CD4-positive, alpha-beta memory T cell (primary cell): ENCODE data around the gene ENO3. TPM values are rescaled to one million over a fixed set of nuclear protein-coding genes. Genes with fewer than 3 reads are reported as not detected.

Experiments
- CTCF ChIA-PET: fragments of 350-600 bp; sonication (Branson Sonifier 250); formaldehyde crosslinking; loops from one replicate; lab custom pipeline; 2021; ENCODE audit warnings: inconsistent platforms; ENCODE audit not compliant: partially characterized antibody; lab: Charles Lee
- POLR2A ChIA-PET: fragments of 350-600 bp; sonication (Branson Sonifier 250); formaldehyde crosslinking; loops from one replicate; lab custom pipeline; 2021; ENCODE audit not compliant: partially characterized antibody; lab: Charles Lee
- DNase-seq, 5 donors: peaks; one replicate each; pipeline versions ENCODE4 v3.0.0 to v3.0.0-alpha.2; 2020 to 2022; ENCODE audit warnings: mixed read lengths in 1 of 5
- H3K27ac ChIP-seq: one replicate; pipeline ENCODE4 v1.7.0; 2013; ENCODE audit warnings: low read depth, low read length
- H3K27me3 ChIP-seq: 2 replicates; pipeline ENCODE4 v1.7.0; 2013; ENCODE audit warnings: mild to moderate bottlenecking, low read length, moderate library complexity; ENCODE audit not compliant: insufficient read depth
- H3K36me3 ChIP-seq: 2 replicates; pipeline ENCODE4 v1.7.0; 2013; ENCODE audit warnings: mild to moderate bottlenecking, low read length, moderate library complexity; ENCODE audit not compliant: insufficient read depth
- H3K4me1 ChIP-seq: 2 replicates; pipeline ENCODE4 v1.7.0; 2013; ENCODE audit warnings: mild to moderate bottlenecking, low read length, moderate library complexity; ENCODE audit not compliant: insufficient read depth
- H3K4me3 ChIP-seq, 2 donors: one replicate each; pipeline ENCODE4 v1.7.0; 2013; ENCODE audit warnings: low read length in 2 of 2, mild to moderate bottlenecking in 1 of 2
- H3K9me3 ChIP-seq, 2 donors: one replicate each; pipeline ENCODE4 v1.7.0; 2013; ENCODE audit warnings: low read length in 2 of 2, control low read depth in 1 of 2; ENCODE audit not compliant: control insufficient read depth in 1 of 2
- H3K27ac Mint-ChIP-seq, 7 donors: one replicate each; pipeline ENCODE4 v1.8.0; 2020 to 2021; ENCODE audit warnings: mixed read lengths in 7 of 7, mild to moderate bottlenecking in 6 of 7, inconsistent platforms in 3 of 7, moderate library complexity in 3 of 7
- H3K27me3 Mint-ChIP-seq, 2 donors: one replicate each; pipeline ENCODE4 v1.8.0; 2020 to 2021; ENCODE audit warnings: mixed read lengths in 2 of 2
- H3K36me3 Mint-ChIP-seq, 2 donors: one replicate each; pipeline ENCODE4 v1.8.0; 2020 to 2021; ENCODE audit warnings: mixed read lengths in 2 of 2, inconsistent platforms in 1 of 2, mild to moderate bottlenecking in 1 of 2
- H3K4me1 Mint-ChIP-seq, 4 donors: one replicate each; pipeline ENCODE4 v1.8.0; 2020 to 2021; ENCODE audit warnings: mixed read lengths in 4 of 4, mild to moderate bottlenecking in 1 of 4
- H3K4me3 Mint-ChIP-seq, 8 donors: one replicate each; pipeline ENCODE4 v1.8.0; 2020 to 2021; ENCODE audit warnings: mixed read lengths in 8 of 8, mild to moderate bottlenecking in 7 of 8, moderate library complexity in 6 of 8, inconsistent platforms in 3 of 8
- H3K9me3 Mint-ChIP-seq, 8 donors: one replicate each; pipeline ENCODE4 v1.8.0; 2020 to 2021; ENCODE audit warnings: mixed read lengths in 8 of 8, mild to moderate bottlenecking in 5 of 8, inconsistent platforms in 3 of 8, moderate library complexity in 1 of 8
- intact Hi-C: fragments of 100-400 bp; cut with micrococcal nuclease; formaldehyde crosslinking; loops from one replicate; pipeline ENCODE4 v1.15.1; 2023
- polyA plus RNA-seq, 2 donors: library from polyadenylated mRNA; unstranded; fragments of 300-500 nt; fragmentation: Illumina TruSeq; gene quantifications; one replicate each; pipeline ENCODE4 v1.2.3, GENCODE V29; 2021
- total RNA-seq, 2 experiments: library from RNA; stranded (reverse); gene quantifications; one replicate each; pipeline ENCODE4 v1.2.3, GENCODE V29; 2021

The ENO3 gene
- total and polyA plus RNA-seq, 4 experiments from 2014 or later = 1.5 to 21.8 (median 9.3) TPM

GRCh38 chr17:4986951-4987766, 36.2 kb downstream of the ENO3 start, which contains the start of gene CAMTA2:
CAMTA2 (minus strand) TSS chr17:4987675; CDS start chr17:4986222, 1,453 bp downstream.
- Histone ChIP-seq H3K36me3 (peaks cover 8% of the 10 kb centered on the region), H3K4me3 (peak within 1 kb of the TSS; percentile 74 to 95), H3K27me3 (no peaks in the 10 kb centered on the region), H3K9me3 (no peaks in the 10 kb centered on the region), H3K4me1 (peaks cover 29% of the 10 kb centered on the region), H3K27ac (peak within 1 kb of the TSS; percentile 85)
- DNase-seq = peak; percentile 78 to 90 (median 81)
- H3K36me3 Mint-ChIP-seq = peaks cover 13 to 29% of the 10 kb centered on the region in 2 donors
- H3K4me1 Mint-ChIP-seq = peaks cover 29 to 64% (median 37%) of the 10 kb centered on the region in 4 donors
- CTCF ChIA-PET = interaction anchor here (0.7 to 5.2 kb wide), 19 partner anchors 8 to 422 kb away, joined by 3 to 41 read pairs (median 5); partner anchors contain the start of genes INCA1, KIF1C, RNF167 and SLC25A11
- H3K4me3 Mint-ChIP-seq = peak within 1 kb of the TSS; percentile 92 to 95 (median 93)
- H3K27ac Mint-ChIP-seq = peak within 1 kb of the TSS; percentile 94 to 98 (median 96)
- no peaks in the 10 kb centered on the region for H3K27me3 Mint-ChIP-seq
- POLR2A ChIA-PET = interaction anchor here (0.7 to 7.0 kb wide), 21 partner anchors 8 to 284 kb away, joined by 3 to 79 read pairs (median 6); partner anchors contain the start of genes C17orf107, CHRNE, INCA1 and KIF1C
- H3K9me3 Mint-ChIP-seq = no peaks in the 10 kb centered on the region
- intact Hi-C loops = loop anchor here (1.0 to 2.0 kb wide), 4 partner anchors 10 to 78 kb away; partner anchors contain the start of genes INCA1, KIF1C, RNF167 and SLC25A11

GRCh38 chr17:4987767-4988567, 37.0 kb downstream of the ENO3 start:
- peak overlapping the region; percentile 92 to 95 (median 93) for H3K4me3 Mint-ChIP-seq
- H3K4me1 ChIP-seq = peaks cover 29% of the 10 kb centered on the region
- H3K9me3 ChIP-seq = no peaks in the 10 kb centered on the region
- H3K27me3 ChIP-seq = no peaks in the 10 kb centered on the region
- intact Hi-C loops = loop anchor here (1.0 to 2.0 kb wide), 5 partner anchors 9 to 79 kb away; partner anchors contain the start of genes INCA1, KIF1C, RNF167 and SLC25A11
- ChIA-PET POLR2A (interaction anchor here (0.6 to 7.0 kb wide), 16 partner anchors 10 to 685 kb away, joined by 3 to 79 read pairs (median 6); partner anchors contain the start of genes INCA1, KIF1C, PFN1 and RNF167), CTCF (interaction anchor here (0.9 to 5.2 kb wide), 16 partner anchors 9 to 198 kb away, joined by 3 to 41 read pairs (median 5); partner anchors contain the start of genes CHRNE, INCA1, KIF1C and RNF167)
- H3K27me3 Mint-ChIP-seq = no peaks in the 10 kb centered on the region
- peak overlapping the region; percentile 85 for H3K27ac ChIP-seq
- peaks cover under 1% of the 10 kb centered on the region for H3K36me3 ChIP-seq
- no peaks in the 10 kb centered on the region for H3K9me3 Mint-ChIP-seq
- peak in 1 of 5 donors; percentile 45 for DNase-seq
- H3K36me3 Mint-ChIP-seq = peaks cover 6 to 20% of the 10 kb centered on the region in 2 donors
- peak overlapping the region; percentile 74 to 95 for H3K4me3 ChIP-seq
- peak overlapping the region; percentile 94 to 98 (median 96) for H3K27ac Mint-ChIP-seq
- H3K4me1 Mint-ChIP-seq = peaks cover 29 to 61% (median 36%) of the 10 kb centered on the region in 4 donors

- Histone ChIP-seq H3K27ac (no peak overlapping the region), H3K36me3 (no peaks in the 10 kb centered on the region), H3K9me3 (no peaks in the 10 kb centered on the region), H3K4me1 (peaks cover 19% of the 10 kb centered on the region), H3K27me3 (no peaks in the 10 kb centered on the region), H3K4me3 (no peak overlapping the region)
- H3K4me3 Mint-ChIP-seq = no peak overlapping the region
- CTCF ChIA-PET = interaction anchor here (0.6 to 1.0 kb wide), 2 partner anchors 85 to 574 kb away, joined by 3 read pairs; no protein-coding TSS in a partner anchor
- no peaks in the 10 kb centered on the region for H3K27me3 Mint-ChIP-seq
- H3K4me1 Mint-ChIP-seq = peaks cover 12 to 38% (median 26%) of the 10 kb centered on the region in 4 donors
- no peak for DNase-seq
- H3K9me3 Mint-ChIP-seq = no peaks in the 10 kb centered on the region
- H3K36me3 Mint-ChIP-seq = peaks cover 0 to 2% of the 10 kb centered on the region in 2 donors
- POLR2A ChIA-PET = interaction anchor here (0.7 to 1.5 kb wide), 2 partner anchors 46 to 66 kb away, joined by 3 to 4 read pairs; partner anchors contain the start of gene PFN1
- H3K27ac Mint-ChIP-seq = no peak overlapping the region
- intact Hi-C loops = no loop called here
Observed at GRCh38 chr17:4994081-4994595, 43.2 kb downstream of the ENO3 start.

- peak within 1 kb of the TSS; percentile 78 to 91 (median 84) for H3K4me3 Mint-ChIP-seq
- Histone ChIP-seq H3K36me3 (peaks cover 11% of the 10 kb centered on the region), H3K9me3 (no peaks in the 10 kb centered on the region), H3K27me3 (no peaks in the 10 kb centered on the region), H3K4me1 (peaks cover 22% of the 10 kb centered on the region), H3K27ac (peak within 1 kb of the TSS; percentile 79), H3K4me3 (peak within 1 kb of the TSS; percentile 36 to 72)
- H3K27ac Mint-ChIP-seq = peak within 1 kb of the TSS; percentile 75 to 94 (median 87)
- ChIA-PET CTCF (interaction anchor here (0.9 to 2.9 kb wide), 6 partner anchors 10 to 88 kb away, joined by 3 to 16 read pairs (median 4); partner anchors contain the start of gene CAMTA2), POLR2A (interaction anchor here (0.6 to 3.3 kb wide), 25 partner anchors 10 to 854 kb away, joined by 3 to 64 read pairs (median 5); partner anchors contain the start of genes CAMTA2, CHRNE, PFN1 and RNF167)
- H3K9me3 Mint-ChIP-seq = no peaks in the 10 kb centered on the region
- H3K4me1 Mint-ChIP-seq = peaks cover 10 to 42% (median 24%) of the 10 kb centered on the region in 4 donors
- peak; percentile 88 to 94 (median 92) for DNase-seq
- intact Hi-C loops = loop anchor here (1.0 to 5.0 kb wide), 4 partner anchors 10 to 285 kb away; partner anchors contain the start of genes ARRB2, CAMTA2, PFN1 and RNF167
- H3K27me3 Mint-ChIP-seq = no peaks in the 10 kb centered on the region
- H3K36me3 Mint-ChIP-seq = peaks cover 10 to 25% of the 10 kb centered on the region in 2 donors
Observed at GRCh38 chr17:4997302-4998026, 46.5 kb downstream of the ENO3 start, which contains the start of the genes INCA1 and KIF1C. INCA1 (minus strand) TSS chr17:4997522; CDS start chr17:4994437, 3,085 bp downstream. KIF1C (plus strand) TSS chr17:4997950; CDS start chr17:5000247, 2,297 bp downstream.

- H3K4me3 ChIP-seq = peak overlapping the region; percentile 36 to 72
- Mint-ChIP-seq H3K27ac (peak overlapping the region in 4 of 7 donors; percentile 72 to 94 (median 79)), H3K4me3 (peak overlapping the region; percentile 77 to 89 (median 82)), H3K4me1 (peaks cover 10 to 42% (median 24%) of the 10 kb centered on the region in 4 donors), H3K27me3 (no peaks in the 10 kb centered on the region), H3K36me3 (peaks cover 15 to 26% of the 10 kb centered on the region in 2 donors), H3K9me3 (no peaks in the 10 kb centered on the region)
- H3K27me3 ChIP-seq = no peaks in the 10 kb centered on the region
- CTCF ChIA-PET = interaction anchor here (1.3 to 2.9 kb wide), 3 partner anchors 10 to 64 kb away, joined by 5 to 16 read pairs (median 16); partner anchors contain the start of gene CAMTA2
- H3K4me1 ChIP-seq = peaks cover 22% of the 10 kb centered on the region
- no peaks in the 10 kb centered on the region for H3K9me3 ChIP-seq
- peaks cover 13% of the 10 kb centered on the region for H3K36me3 ChIP-seq
- POLR2A ChIA-PET = interaction anchor here (0.9 to 3.3 kb wide), 18 partner anchors 10 to 855 kb away, joined by 3 to 64 read pairs (median 6); partner anchors contain the start of genes CAMTA2, PFN1, RNF167 and SLC25A11
- DNase-seq = no peak
- peak overlapping the region; percentile 79 for H3K27ac ChIP-seq
- intact Hi-C loops = loop anchor here (2.0 to 5.0 kb wide), 2 partner anchors 57 to 286 kb away; partner anchors contain the start of genes ARRB2, RNF167 and SLC25A11
Observed at GRCh38 chr17:4998027-4998731, 47.3 kb downstream of the ENO3 start.
